ENCODE measurements around the gene KRT17.

DNA sequence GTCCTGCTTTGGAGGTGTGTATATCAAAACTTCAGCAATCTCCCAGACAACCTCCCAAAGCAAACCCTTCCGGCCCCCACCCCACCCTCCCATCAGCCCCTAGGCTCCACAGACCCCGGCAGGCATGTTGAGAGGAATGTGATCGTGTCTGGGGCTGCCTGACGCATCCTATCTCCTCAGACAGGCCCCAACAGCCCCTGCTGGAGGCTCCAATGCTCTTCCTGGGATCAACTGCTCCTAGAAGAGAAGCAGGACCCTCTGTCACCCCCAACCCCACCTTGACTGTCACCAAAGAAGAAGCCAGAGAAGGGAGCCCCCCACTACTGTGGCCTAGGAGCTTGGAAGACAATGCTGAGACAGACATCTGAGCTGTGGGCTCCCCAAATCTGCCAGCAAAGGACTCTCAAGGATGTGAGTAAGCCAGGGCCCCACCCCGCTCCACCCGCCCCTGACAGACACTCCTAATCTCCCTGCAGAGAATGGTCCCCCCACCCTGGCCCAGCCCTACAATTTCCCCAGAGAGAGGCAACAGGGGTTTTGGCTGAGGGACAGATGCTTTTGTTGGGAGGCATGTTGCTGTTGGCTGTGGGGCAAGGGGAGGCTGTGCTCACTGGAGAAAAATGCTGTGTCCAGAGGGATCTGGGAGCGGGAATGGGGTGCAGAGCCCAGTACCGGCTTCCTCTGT lies 36.1 kb downstream of the KRT17 start:
- TF ChIP-seq EZH2phosphoT487 (IDR thresholded peaks at IDR 0.05; ENCODE audit: insufficient read depth, low read depth) (no peak), EZH2 (IDR thresholded peaks at IDR 0.05; ENCODE audit: insufficient read depth, poor library complexity, severe bottlenecking) (no peak)
